H1 (cell line): Measurements from ENCODE around the gene TMEM269. TPM values are rescaled to one million over a fixed set of nuclear protein-coding genes. Genes with fewer than 3 reads are reported as not detected.

Source experiments
- CTCF ChIA-PET: fragments of 300-600 bp; sonication (Branson Sonifier 250); formaldehyde crosslinking; loops from one replicate; lab custom pipeline; 2021; ENCODE audit not compliant: partially characterized antibody; lab: Charles Lee
- POLR2A ChIA-PET: fragments of 300-600 bp; sonication (Branson Sonifier 250); formaldehyde crosslinking; loops from one replicate; lab custom pipeline; 2021; ENCODE audit warnings: inconsistent platforms; ENCODE audit not compliant: partially characterized antibody; lab: Charles Lee
- DNase-seq, 2 experiments: peaks; one replicate each; pipeline versions ENCODE4 v3.0.0 to v3.0.0-alpha.2; 2010 to 2022; ENCODE audit warnings: low spot score in 2 of 2, low read depth in 1 of 2, mixed read lengths in 1 of 2
- FAIRE-seq: peaks from 2 replicates; lab custom pipeline; 2011; peaks lifted over from hg19 to GRCh38; lab: Jason Lieb, UNC
- H2AFZ ChIP-seq: 2 replicates; pipeline ENCODE4 v1.8.1; 2012; ENCODE audit warnings: low read length, inconsistent platforms
- H2AK5ac ChIP-seq: 2 replicates; pipeline ENCODE4 v1.6.1; 2013; ENCODE audit warnings: low read depth, low read length
- H2BK120ac ChIP-seq: replicated peaks from 2 replicates; pipeline ENCODE3; 2013; ENCODE audit warnings: low read depth, low read length, inconsistent platforms
- H2BK12ac ChIP-seq: 2 replicates; pipeline ENCODE4 v1.6.1; 2013; ENCODE audit warnings: low read depth, low read length
- H2BK15ac ChIP-seq: 2 replicates; pipeline ENCODE4 v1.6.1; 2013; ENCODE audit warnings: low read length
- H2BK20ac ChIP-seq: 2 replicates; pipeline ENCODE4 v1.6.1; 2013; ENCODE audit warnings: low read length
- H2BK5ac ChIP-seq: 2 replicates; pipeline ENCODE4 v1.6.1; 2013; ENCODE audit warnings: low read depth, low read length
- H3K14ac ChIP-seq: 2 replicates; pipeline ENCODE4 v1.6.1; 2013; ENCODE audit warnings: inconsistent platforms; ENCODE audit not compliant: insufficient read length
- H3K18ac ChIP-seq: 2 replicates; pipeline ENCODE4 v1.6.1; 2013; ENCODE audit warnings: low read length; ENCODE audit errors: extremely low read depth
- H3K23ac ChIP-seq: 2 replicates; pipeline ENCODE4 v1.6.1; 2013; ENCODE audit warnings: inconsistent platforms; ENCODE audit not compliant: insufficient read length
- H3K23me2 ChIP-seq: 2 replicates; pipeline ENCODE4 v1.6.1; 2013; ENCODE audit warnings: low read depth, low read length
- H3K27ac ChIP-seq: 2 replicates; pipeline ENCODE4 v1.6.1; 2011; ENCODE audit warnings: low read depth, low read length, inconsistent platforms
- H3K27me3 ChIP-seq, 4 experiments: replicated peaks in 1 of 4; 1 replicate in 1 of 4; 2 replicates in 3 of 4; pipeline versions ENCODE4 v1.6.1 to v1.8.1; 2011 to 2013; ENCODE audit warnings: low read length in 3 of 4, mild to moderate bottlenecking in 3 of 4, inconsistent platforms in 2 of 4, mixed read lengths in 2 of 4, moderate library complexity in 1 of 4; ENCODE audit not compliant: control insufficient read depth in 3 of 4, insufficient read depth in 3 of 4; ENCODE audit errors: extremely low read depth in 1 of 4
- H3K36me3 ChIP-seq, 4 experiments: 2 replicates each; pipeline versions ENCODE4 v1.6.1 to v1.8.1; 2011 to 2013; ENCODE audit warnings: mild to moderate bottlenecking in 4 of 4, low read length in 3 of 4, moderate library complexity in 2 of 4, control low read depth in 1 of 4, inconsistent platforms in 1 of 4; ENCODE audit not compliant: insufficient read depth in 4 of 4, control insufficient read depth in 2 of 4
- H3K4ac ChIP-seq: replicated peaks from 2 replicates; pipeline ENCODE3; 2013; ENCODE audit warnings: low read length, low read depth, mixed read lengths, inconsistent platforms; ENCODE audit not compliant: insufficient read length
- H3K4me1 ChIP-seq, 4 experiments: replicated peaks in 1 of 4; 1 replicate in 1 of 4; 2 replicates in 3 of 4; pipeline versions ENCODE4 v1.6.1 to v1.8.1; 2011 to 2013; ENCODE audit warnings: low read length in 3 of 4, inconsistent platforms in 2 of 4, mixed read lengths in 1 of 4; ENCODE audit not compliant: insufficient read depth in 4 of 4, control insufficient read depth in 3 of 4
- H3K4me2 ChIP-seq, 2 experiments: 2 replicates each; pipeline versions ENCODE4 v1.6.1 to v1.8.1; 2011 to 2013; ENCODE audit warnings: low read depth in 2 of 2, low read length in 2 of 2, control low read depth in 1 of 2, inconsistent platforms in 1 of 2, mild to moderate bottlenecking in 1 of 2; ENCODE audit not compliant: insufficient read depth in 1 of 2
- H3K4me3 ChIP-seq, 4 experiments: fragments of 200-600, 300-600 bp in 1 of 4; sonication (generic), shearing (Covaris generic), sonication (Bioruptor Twin) in 1 of 4; 2 replicates each; pipeline versions ENCODE4 v1.5.1 to v1.8.1; 2011 to 2016; ENCODE audit warnings: low read length in 4 of 4, low read depth in 3 of 4, control low read depth in 2 of 4, inconsistent platforms in 2 of 4, mild to moderate bottlenecking in 2 of 4, mixed read lengths in 1 of 4, moderate library complexity in 1 of 4; ENCODE audit not compliant: insufficient read depth in 2 of 4; ENCODE audit errors: extremely low read depth in 1 of 4
- H3K56ac ChIP-seq: replicated peaks from 2 replicates; pipeline ENCODE3; 2013; ENCODE audit warnings: low read depth, mild to moderate bottlenecking, mixed read lengths, low read length, inconsistent platforms; ENCODE audit not compliant: insufficient read length
- H3K79me1 ChIP-seq: 2 replicates; pipeline ENCODE4 v1.6.1; 2013; ENCODE audit warnings: low read depth, low read length, control low read depth
- H3K79me2 ChIP-seq, 2 experiments: 2 replicates each; pipeline versions ENCODE4 v1.6.1 to v1.8.1; 2012 to 2013; ENCODE audit warnings: low read length in 2 of 2, mild to moderate bottlenecking in 2 of 2, inconsistent platforms in 1 of 2; ENCODE audit not compliant: insufficient read depth in 2 of 2, control insufficient read depth in 1 of 2
- H3K9ac ChIP-seq, 4 experiments: replicated peaks in 1 of 4; 1 replicate in 1 of 4; 2 replicates in 3 of 4; pipeline versions ENCODE4 v1.6.1 to v1.8.1; 2011 to 2013; ENCODE audit warnings: low read depth in 3 of 4, low read length in 3 of 4, control low read depth in 2 of 4, mild to moderate bottlenecking in 2 of 4, moderate library complexity in 2 of 4, inconsistent platforms in 1 of 4; ENCODE audit errors: extremely low read depth in 1 of 4
- H3K9me3 ChIP-seq, 2 experiments: 2 replicates each; pipeline versions ENCODE4 v1.6.1 to v1.8.1; 2012 to 2013; ENCODE audit warnings: mild to moderate bottlenecking in 2 of 2, moderate library complexity in 2 of 2, control low read depth in 1 of 2, inconsistent platforms in 1 of 2, low read depth in 1 of 2, low read length in 1 of 2, mixed read lengths in 1 of 2; ENCODE audit not compliant: insufficient read depth in 2 of 2
- H4K20me1 ChIP-seq, 2 experiments: replicated peaks in 1 of 2; 2 replicates each; pipeline versions ENCODE3 to v1.8.1; 2011 to 2013; ENCODE audit warnings: inconsistent platforms in 2 of 2, low read length in 2 of 2, mild to moderate bottlenecking in 1 of 2; ENCODE audit not compliant: insufficient read depth in 2 of 2, control insufficient read depth in 1 of 2
- H4K5ac ChIP-seq: 2 replicates; pipeline ENCODE4 v1.6.1; 2013; ENCODE audit warnings: low read length, low read depth, mixed read lengths, inconsistent platforms; ENCODE audit not compliant: insufficient read length
- H4K8ac ChIP-seq: 2 replicates; pipeline ENCODE4 v1.8.0; 2013; ENCODE audit warnings: mild to moderate bottlenecking, moderate library complexity, low read length, inconsistent platforms; ENCODE audit not compliant: insufficient read depth; ENCODE audit errors: extremely low read depth
- H4K91ac ChIP-seq: replicated peaks from 2 replicates; pipeline ENCODE3; 2013; ENCODE audit warnings: low read length, mixed read lengths, inconsistent platforms; ENCODE audit not compliant: insufficient read length
- ASH2L ChIP-seq: fragments of 200-600, 300-600 bp; sonication (generic); IDR thresholded peaks from one replicate; pipeline ENCODE4 v1.7.1; 2017; ENCODE audit warnings: low read length
- CHD2 ChIP-seq: IDR thresholded peaks from 2 replicates; pipeline ENCODE4 v1.6.1; 2012; ENCODE audit warnings: low read length, improper control_type of control experiment
- CREB1 ChIP-seq: IDR thresholded peaks from 2 replicates; pipeline ENCODE4 v1.6.1; 2012; ENCODE audit warnings: inconsistent platforms
- GABPA ChIP-seq: IDR thresholded peaks from 2 replicates; pipeline ENCODE4 v1.6.1; 2011; ENCODE audit warnings: mild to moderate bottlenecking, low read length, moderate library complexity, borderline replicate concordance; ENCODE audit not compliant: insufficient read depth
- RAD21 ChIP-seq, 2 experiments: IDR thresholded peaks in 1 of 2; conservative IDR thresholded peaks in 1 of 2; 2 replicates each; pipeline ENCODE4 v1.6.1; 2011; ENCODE audit warnings: low read depth in 2 of 2, low read length in 2 of 2, improper control_type of control experiment in 1 of 2, inconsistent platforms in 1 of 2, mild to moderate bottlenecking in 1 of 2, moderate library complexity in 1 of 2
- SAP30 ChIP-seq: fragments of 300-600 bp; sonication (generic); IDR thresholded peaks from 2 replicates; pipeline ENCODE4 v1.7.1; 2012; ENCODE audit warnings: low read length, moderate library complexity, mild to moderate bottlenecking, inconsistent platforms; ENCODE audit not compliant: insufficient read depth, insufficient replicate concordance
- SIN3A ChIP-seq, 2 experiments: IDR thresholded peaks in 1 of 2; conservative IDR thresholded peaks in 1 of 2; 2 replicates each; pipeline ENCODE4 v1.6.1; 2011 to 2012; ENCODE audit warnings: low read length in 2 of 2, improper control_type of control experiment in 1 of 2, low read depth in 1 of 2, mild to moderate bottlenecking in 1 of 2
- SP2 ChIP-seq: IDR thresholded peaks from 2 replicates; pipeline ENCODE4 v1.6.1; 2012; ENCODE audit warnings: mild to moderate bottlenecking, low read length, inconsistent platforms
- TAF7 ChIP-seq: optimal IDR thresholded peaks from 2 replicates; pipeline ENCODE3; 2011; ENCODE audit warnings: low read depth, mild to moderate bottlenecking, inconsistent platforms, low read length, moderate library complexity, borderline replicate concordance
- TEAD4 ChIP-seq: IDR thresholded peaks from 2 replicates; pipeline ENCODE4 v1.6.1; 2012; ENCODE audit warnings: low read depth, low read length, inconsistent platforms, mixed read lengths
- WGBS, 2 experiments: shearing (Covaris generic) in 1 of 2; methylation state at CpG; one replicate each; pipeline versions ENCODE4 v1.1.6 to v1.1.7; 2013 to 2015; ENCODE audit warnings: low lambda C conversion rate in 2 of 2, mixed read lengths in 2 of 2, inconsistent platforms in 1 of 2, low coverage in 1 of 2, missing lambda C conversion rate in 1 of 2; ENCODE audit not compliant: insufficient replicate concordance in 2 of 2, insufficient coverage in 1 of 2, insufficient read length in 1 of 2; ENCODE audit errors: extremely low coverage in 1 of 2, missing lambda C conversion rate in 1 of 2; 5-methylcytosine and 5-hydroxymethylcytosine counted together
- polyA plus RNA-seq, 7 experiments: library from polyadenylated mRNA; depleted of rRNA in 3 of 7; stranded (reverse) in 5 of 7; unstranded in 2 of 7; fragments of >200 nt in 5 of 7; fragments of 200-250 nt in 2 of 7; gene quantifications; 1 replicate in 5 of 7; 2 replicates in 1 of 7; 4 replicates in 1 of 7; pipeline versions ENCODE4 v1.2.1 to v1.2.3, GENCODE V29; 2011 to 2013; ENCODE audit warnings: missing spikeins in 2 of 7, mixed read lengths in 2 of 7
- total RNA-seq: library from RNA; stranded (reverse); fragmentation: NEBNext Ultra II Directional; extraction: Animal tissue kit (Norgen Biotek cat#: 25700); gene quantifications from 2 replicates; pipeline ENCODE4 v1.2.1, GENCODE V29; 2021
- TF ChIP-seq, protein P1 (sequence below): IDR thresholded peaks from 2 replicates; pipeline ENCODE4 v1.6.1; 2012; ENCODE audit warnings: inconsistent platforms

Gene TMEM269
- total and polyA plus RNA-seq, 2 of the 8 experiments (the other 6 are each of a cell fraction or from before 2014, with no cell fraction given), result 0.14 to 0.35 TPM

DNA sequence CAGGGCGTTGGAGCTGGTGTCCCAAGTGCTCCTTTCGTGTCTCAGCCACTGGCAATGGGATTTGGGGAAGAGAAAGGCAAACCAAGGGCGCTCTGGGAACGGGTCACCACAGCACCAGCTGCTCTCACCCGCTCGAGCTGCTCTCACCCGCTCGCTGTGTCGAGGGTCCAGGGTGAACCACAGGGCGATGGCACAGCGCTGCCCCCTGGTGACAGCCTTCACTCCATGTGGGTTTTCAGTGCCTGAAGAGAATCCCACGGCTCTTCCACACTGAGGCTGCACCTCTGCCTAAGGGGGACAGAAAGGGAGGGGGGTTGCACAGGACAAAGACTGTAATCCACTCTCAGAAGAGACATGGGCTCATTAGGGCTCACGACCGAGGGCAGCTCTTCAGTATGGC, 37.7 kb upstream of the TMEM269 start:
- FAIRE-seq (peak; percentile 60), DNase-seq (peak in 1 of 2 experiments; percentile 86)
- Histone ChIP-seq H3K56ac (no peak overlapping the region), H3K4me2 (no peak overlapping the region), H3K79me2 (no peaks in the 10 kb centered on the region), H3K9me3 (peaks cover 4 to 6% of the 10 kb centered on the region in 2 experiments; a peak in 3 of 4 replicates), H3K36me3 (peaks cover 12 to 34% (median 17%) of the 10 kb centered on the region in 4 experiments), H2BK12ac (no peak overlapping the region), H3K4ac (no peak overlapping the region), H3K14ac (no peak overlapping the region), H2BK20ac (no peak overlapping the region), H4K5ac (no peak overlapping the region), H3K27ac (no peak overlapping the region), H2BK120ac (no peak overlapping the region), H4K8ac (no peak overlapping the region), H3K9ac (no peak overlapping the region), H3K27me3 (no peaks in the 10 kb centered on the region), H3K23me2 (no peaks in the 10 kb centered on the region), H3K79me1 (no peaks in the 10 kb centered on the region), H3K18ac (no peak overlapping the region), H4K91ac (no peak overlapping the region), H2BK15ac (no peak overlapping the region), H3K23ac (no peak overlapping the region), H3K4me1 (peaks cover 0 to 2% (median 0%) of the 10 kb centered on the region in 4 experiments; a peak in 1 of 7 replicates), H2AFZ (no peak overlapping the region), H4K20me1 (peaks cover 0 to 4% of the 10 kb centered on the region in 2 experiments), H2AK5ac (no peak overlapping the region), H2BK5ac (no peak overlapping the region), H3K4me3 (no peak overlapping the region)
- 64% methylated on average over 14 of the region's 14 CpGs; no CpG with 5 or more reads in 1 of the 2 experiments for WGBS, 2 experiments
- ChIA-PET POLR2A (interaction anchor here (0.7 to 3.7 kb wide), 7 partner anchors 17 to 64 kb away, joined by 3 to 9 read pairs (median 3); partner anchors contain the start of genes C1orf50, P3H1 and YBX1), CTCF (interaction anchor here (0.7 to 9.8 kb wide), 19 partner anchors 8 to 272 kb away, joined by 3 to 77 read pairs (median 5); no protein-coding TSS in a partner anchor)
- TF ChIP-seq SAP30 (no peak), TEAD4 (no peak), SIN3A (conservative IDR thresholded peaks at IDR 0.05 in 1 of 2, IDR thresholded peaks at IDR 0.05 in 1 of 2; ENCODE audit: low read depth in 1 of 2, low read length in 2 of 2) (peak in 1 of 2 experiments; percentile 49; a peak in 1 of 4 replicates), CHD2 (0 out of 2 replicates have a peak, but pooled peaks have one; percentile 37), SP2 (no peak), CREB1 (no peak), GABPA (0 out of 2 replicates have a peak, but pooled peaks have one; percentile 41), RAD21 (IDR thresholded peaks at IDR 0.05 in 1 of 2, conservative IDR thresholded peaks at IDR 0.05 in 1 of 2; ENCODE audit: low read depth in 2 of 2, low read length in 2 of 2) (peak; percentile 88 to 91), ASH2L (no peak), TAF7 (peak; percentile 17)
- TF ChIP-seq, protein P1, sequence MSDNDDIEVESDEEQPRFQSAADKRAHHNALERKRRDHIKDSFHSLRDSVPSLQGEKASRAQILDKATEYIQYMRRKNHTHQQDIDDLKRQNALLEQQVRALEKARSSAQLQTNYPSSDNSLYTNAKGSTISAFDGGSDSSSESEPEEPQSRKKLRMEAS, result peak; percentile 51; the same call in 1 of the 2 replicates
